HG03378 (cell line): ENCODE data around the gene ATF3.
"Not testable (repeated sequence)": the region's sequence is repeated elsewhere in the genome, so short reads cannot be mapped to it uniquely, and the experiment has no call there.

Source experiments
- ATAC-seq: cut with Tn5 transposase; IDR thresholded peaks from one replicate; pipeline ENCODE4 v1.9.1; 2021; ENCODE audit warnings: mild to moderate bottlenecking, moderate library complexity; ENCODE audit not compliant: unreplicated experiment

Gene ATF3

DNA sequence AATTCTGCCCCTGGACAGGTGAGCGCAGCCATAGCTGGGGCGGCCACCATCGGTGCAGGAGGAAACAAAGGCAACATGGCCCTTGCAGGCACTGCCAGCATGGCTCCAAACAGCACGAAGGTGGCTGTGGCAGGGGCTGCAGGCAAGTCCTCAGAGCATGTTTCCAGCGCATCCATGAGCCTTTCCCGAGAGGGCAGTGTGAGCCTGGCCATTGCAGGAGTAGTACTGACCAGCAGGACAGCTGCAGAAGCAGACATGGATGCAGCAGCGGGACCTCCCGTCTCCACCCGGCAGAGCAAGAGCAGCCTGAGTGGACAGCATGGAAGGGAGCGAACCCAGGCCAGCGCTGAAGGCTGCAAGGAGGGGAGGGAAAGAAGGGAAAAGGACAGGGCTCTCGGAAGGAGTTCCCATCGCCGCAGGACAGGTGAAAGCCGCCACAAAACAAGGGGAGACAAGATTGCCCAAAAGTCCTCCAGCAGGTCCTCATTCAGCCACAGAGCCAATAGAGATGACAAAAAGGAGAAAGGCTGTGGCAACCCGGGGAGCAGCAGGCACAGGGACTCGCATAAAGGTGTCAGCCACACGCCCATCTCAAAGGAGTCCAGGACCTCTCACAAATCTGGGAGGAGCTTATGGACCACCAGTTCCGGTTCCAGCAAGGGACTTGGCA, 17.4 kb downstream of the ATF3 start:
- ATAC-seq, result no peak

DNA sequence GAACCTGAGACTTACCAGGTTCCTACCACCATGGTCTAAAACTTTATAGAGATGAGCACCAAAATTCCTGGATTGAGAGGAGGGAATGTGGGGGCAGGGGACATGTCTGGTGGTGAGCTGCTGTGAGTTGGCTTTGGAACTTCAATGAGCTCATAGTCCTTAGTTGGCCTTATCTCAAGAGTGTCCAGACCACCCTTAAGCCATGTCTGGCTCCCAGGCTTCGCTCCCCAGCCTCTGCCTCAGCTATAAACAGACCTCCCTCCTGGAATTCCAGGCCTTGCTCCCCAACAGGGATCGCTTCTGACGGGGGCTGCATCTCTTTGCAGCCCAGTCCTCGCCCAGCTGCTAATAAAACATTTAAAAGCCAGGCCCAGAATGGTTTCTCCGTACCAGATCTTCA, 19.5 kb downstream of the ATF3 start:
- ATAC-seq, result no peak

DNA sequence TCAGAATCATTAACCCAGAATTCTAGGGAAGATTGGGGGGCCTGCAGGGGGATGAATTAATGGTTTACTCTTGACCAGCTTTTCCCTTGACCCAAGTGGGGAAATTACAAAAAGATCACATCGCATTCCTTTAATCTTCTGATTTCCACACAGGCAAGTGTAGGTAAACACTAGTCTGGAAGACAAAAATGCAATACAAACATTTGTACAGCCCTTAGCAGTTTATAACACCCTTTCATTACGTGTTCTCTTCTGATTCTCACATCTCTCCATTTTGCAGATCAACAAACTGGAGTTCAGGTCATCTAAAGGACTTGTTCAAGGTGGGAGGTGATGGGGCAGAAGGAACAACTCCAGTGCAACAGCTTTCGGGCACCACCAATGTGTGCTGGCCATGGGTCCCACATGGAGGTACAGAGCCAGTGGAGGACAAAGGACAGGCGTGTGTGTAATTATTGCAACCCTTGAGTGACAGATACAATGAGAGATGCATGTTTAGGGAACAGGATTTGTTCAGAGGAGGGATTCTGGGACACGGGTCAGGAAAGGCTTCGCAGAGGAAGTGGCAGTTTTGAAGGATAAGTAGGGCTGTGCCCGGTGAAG, 20.4 kb downstream of the ATF3 start:
- ATAC-seq, result no peak

- ATAC-seq, result no peak
Measured at GRCh38 chr1:212629450-212630157, 21.0 kb downstream of the ATF3 start.

DNA sequence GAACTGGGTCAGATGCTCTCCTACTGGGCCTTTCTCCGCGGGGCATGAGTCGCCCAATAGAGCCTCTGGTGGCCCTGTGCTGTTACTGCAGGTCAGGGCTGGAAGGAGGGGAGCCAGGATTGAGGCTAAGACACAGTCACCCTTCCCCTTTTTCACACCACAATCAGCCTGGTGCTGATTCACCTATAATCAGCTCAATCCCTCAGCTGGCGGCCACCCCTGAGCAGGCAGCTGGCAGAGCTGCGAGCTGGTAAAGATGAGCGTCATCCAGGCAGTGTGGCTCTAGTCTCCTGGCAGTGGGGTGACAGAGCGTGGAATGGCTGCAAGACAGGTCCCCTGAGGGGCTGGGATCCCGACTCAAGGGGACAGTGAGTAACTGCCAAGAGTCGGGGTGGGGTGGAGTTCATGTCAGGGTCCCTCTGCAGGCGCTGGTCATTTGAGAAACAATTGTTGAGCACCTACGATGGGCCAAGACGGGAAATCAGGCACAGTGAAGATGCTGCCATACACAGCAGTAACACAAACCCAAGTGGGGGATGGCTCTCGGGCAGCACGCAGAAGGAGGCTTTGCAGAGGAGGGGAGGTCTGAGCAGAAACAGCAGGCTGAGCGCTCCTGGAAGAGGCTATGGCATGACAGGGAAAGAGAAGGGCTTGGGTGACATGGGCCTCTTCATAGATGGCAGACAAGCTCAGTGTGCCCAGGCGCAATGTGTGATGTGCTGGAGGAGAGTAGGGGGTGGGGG, 21.8 kb downstream of the ATF3 start:
- peak; percentile 92 for ATAC-seq

DNA sequence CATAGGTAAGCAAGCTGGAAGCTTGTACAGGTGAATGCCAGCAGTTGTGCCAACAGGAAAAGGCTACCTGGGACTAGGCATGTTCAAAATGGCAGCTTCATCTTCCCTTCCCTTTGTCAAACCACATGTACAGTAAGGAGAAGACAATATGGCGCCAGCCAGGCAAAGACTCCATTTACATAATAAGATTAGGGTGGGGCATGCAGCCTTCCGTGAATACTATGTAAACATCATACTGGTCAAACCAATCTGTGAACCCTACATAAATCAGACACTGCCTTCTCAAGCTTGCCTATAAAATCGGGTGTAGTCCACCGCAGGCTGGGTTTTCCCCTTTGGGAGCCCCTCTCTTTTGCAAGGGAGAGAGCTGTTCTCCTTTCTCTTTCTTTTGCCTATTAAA, 24.6 kb downstream of the ATF3 start:
- ATAC-seq, result no peak

DNA sequence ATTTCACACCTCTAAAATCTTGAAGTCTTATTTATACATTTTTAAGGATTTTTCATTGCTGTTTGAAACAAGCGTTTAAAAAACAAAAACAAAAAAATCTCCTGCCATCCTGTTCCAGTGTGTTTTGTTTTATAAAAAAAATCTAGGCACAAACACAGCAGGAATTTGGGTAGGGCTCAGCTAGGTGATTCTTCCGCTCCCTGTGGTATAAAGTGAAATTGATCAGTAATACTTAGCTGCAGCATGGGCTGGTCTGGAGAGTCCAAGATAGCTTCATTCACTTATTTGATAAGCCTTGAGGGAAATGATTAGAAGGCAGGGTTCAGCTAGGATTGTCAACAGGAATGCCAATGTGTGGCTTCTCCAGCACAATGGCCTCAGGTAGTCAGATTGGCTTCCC, 25.7 kb downstream of the ATF3 start:
- no peak for ATAC-seq

DNA sequence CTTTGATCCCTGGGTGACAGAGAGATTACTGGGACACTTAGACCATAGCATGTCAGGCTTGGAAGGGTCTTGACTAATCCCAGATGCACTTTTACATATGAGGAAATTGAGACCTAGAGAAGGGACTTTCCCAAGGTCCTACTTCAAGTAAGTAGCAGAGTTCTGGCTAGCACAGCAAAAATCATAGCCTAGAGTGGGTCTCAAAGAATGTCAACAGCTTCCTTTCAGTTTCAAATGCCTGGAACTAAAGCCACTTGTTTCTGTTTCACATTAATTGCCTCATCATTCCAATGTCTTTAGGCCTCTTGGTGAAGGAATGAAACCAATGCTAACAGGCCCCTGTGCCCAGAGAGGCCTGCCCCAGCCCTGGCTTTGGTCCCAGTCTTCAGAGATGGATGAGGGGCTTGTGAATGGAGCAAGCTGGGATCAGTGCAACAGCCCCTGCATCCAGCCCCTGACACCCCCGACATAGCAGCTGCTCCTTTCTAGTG, 26.6 kb downstream of the ATF3 start:
- ATAC-seq, result peak; percentile 42

GRCh38 chr1:212637902-212638301, 29.3 kb downstream of the ATF3 start:
- no peak for ATAC-seq

DNA sequence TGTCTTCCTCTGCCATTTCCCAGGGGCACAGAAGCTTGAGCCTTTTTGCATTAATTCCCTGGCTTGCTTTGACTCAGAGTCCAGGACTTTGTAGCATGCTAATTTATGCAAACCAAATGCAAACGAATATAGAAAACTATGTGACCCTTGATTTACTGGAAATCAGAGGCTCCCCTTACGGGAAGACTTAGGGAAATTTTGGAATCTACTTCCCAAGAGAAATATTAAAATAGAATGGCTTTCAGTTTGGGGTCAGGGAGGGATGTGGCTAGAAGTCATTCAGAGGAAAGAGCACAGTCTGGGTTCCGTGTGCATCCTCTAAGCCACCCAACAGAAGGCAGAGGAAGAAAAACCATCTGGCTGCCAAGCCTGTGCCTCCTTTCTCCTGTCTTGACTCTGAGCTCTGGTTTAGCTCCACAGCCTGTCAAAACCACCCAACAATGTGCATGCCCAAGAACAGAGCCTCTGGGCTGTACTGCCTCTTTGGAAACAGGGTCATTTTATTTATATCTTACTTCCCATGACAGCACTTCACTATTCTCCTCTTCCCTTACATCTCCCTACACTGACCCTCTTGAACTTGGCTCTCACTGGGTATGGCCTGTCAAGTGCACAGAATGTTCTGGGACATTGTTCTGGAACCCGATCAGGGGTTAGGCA, 30.1 kb downstream of the ATF3 start:
- no peak for ATAC-seq

GRCh38 chr1:212639524-212639923, 31.0 kb downstream of the ATF3 start:
- ATAC-seq, result not testable (repeated sequence)

GRCh38 chr1:212640223-212640878, 31.8 kb downstream of the ATF3 start:
- no peak for ATAC-seq

- ATAC-seq, result no peak
Measured at GRCh38 chr1:212641956-212642355, 33.4 kb downstream of the ATF3 start.

- ATAC-seq, result no peak
Measured at GRCh38 chr1:212643877-212644276, 35.3 kb downstream of the ATF3 start.

GRCh38 chr1:212644866-212645545, 36.4 kb downstream of the ATF3 start:
- no peak for ATAC-seq

GRCh38 chr1:212645546-212646543, 37.3 kb downstream of the ATF3 start:
- ATAC-seq, result no peak

- ATAC-seq, result no peak
Measured at GRCh38 chr1:212646588-212646987, 38.0 kb downstream of the ATF3 start.

GRCh38 chr1:212647004-212647403, 38.4 kb downstream of the ATF3 start:
- no peak for ATAC-seq

DNA sequence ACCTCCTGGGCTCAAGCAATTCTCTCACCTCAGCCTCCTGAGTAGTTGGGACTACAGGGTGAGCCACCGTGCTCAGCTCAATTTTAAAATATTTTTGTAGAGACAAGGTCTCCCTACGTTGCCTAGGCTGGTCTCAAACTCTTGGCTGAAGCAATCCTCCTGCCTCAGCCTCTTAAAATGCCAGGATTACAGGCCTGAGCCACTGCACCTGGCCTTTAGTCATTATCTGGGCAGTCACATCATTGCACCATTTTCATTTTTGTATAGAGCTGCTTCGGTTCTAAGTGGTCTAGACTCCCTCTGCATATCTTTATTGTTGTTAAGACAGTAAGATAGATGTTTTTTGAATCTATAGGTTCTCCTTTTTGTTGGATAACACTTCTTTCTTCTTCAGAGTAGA, 39.9 kb downstream of the ATF3 start:
- no peak for ATAC-seq
